Measurements from ENCODE around the gene FMNL2. TPM values are rescaled to one million over a fixed set of nuclear protein-coding genes. Genes with fewer than 3 reads are reported as not detected.

Gene FMNL2
- total RNA-seq, 1 experiment from 2014 or later: 28.1 TPM

DNA sequence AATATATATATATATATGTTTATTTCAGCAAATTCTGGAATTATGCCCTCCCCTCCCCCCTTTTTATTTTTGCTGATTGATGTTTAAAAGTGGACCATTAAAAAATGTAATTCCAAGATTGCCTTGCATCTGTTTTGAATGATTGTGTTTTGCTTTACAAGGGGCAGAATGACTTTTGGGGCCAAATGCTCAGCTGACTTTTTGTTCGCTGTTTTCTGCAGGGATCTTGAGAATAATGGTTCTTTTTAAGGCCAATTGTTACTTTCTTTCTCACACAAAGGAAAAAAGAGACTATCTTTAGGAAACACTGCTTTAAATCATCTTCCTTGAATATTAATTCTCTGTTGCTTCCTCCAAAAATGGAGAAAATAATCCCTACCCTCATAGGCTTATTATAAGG is 95.9 kb downstream of the FMNL2 start:
- H3K4me3 ChIP-seq (replicated peaks in 1 of 2; ENCODE audit: low read depth in 1 of 2, low read length in 2 of 2): no peak overlapping the region
- H3K4me1 ChIP-seq (ENCODE audit: control insufficient read depth in 1 of 2, insufficient read depth in 2 of 2, low read length in 2 of 2): no peaks in the 10 kb centered on the region
- DNase-seq (ENCODE audit: low read depth, low spot score) (no peak), ATAC-seq (no peak)
- no peak overlapping the region for H3K4me2 ChIP-seq (ENCODE audit: low read length)
- ChIA-PET RAD21 (ENCODE audit: low non-redundant PET in 1 of 2, low total read pairs in 2 of 2, uncharacterized antibody in 2 of 2, unreplicated experiment in 2 of 2) (no interaction called here), CTCF (no interaction called here), POLR2A (no interaction called here)
- TF ChIP-seq ZNF274 (IDR thresholded peaks at IDR 0.05; ENCODE audit: low read depth, low read length) (no peak), SRF (IDR thresholded peaks at IDR 0.05; ENCODE audit: low read depth) (no peak), TCF7L2 (IDR thresholded peaks at IDR 0.05; ENCODE audit: borderline replicate concordance, extremely low read depth, insufficient read depth, insufficient read length) (no peak), POLR2A (IDR thresholded peaks at IDR 0.05; ENCODE audit: borderline replicate concordance, extremely low read depth, insufficient read depth, insufficient read length) (no peak), ZFX (IDR thresholded peaks at IDR 0.05) (no peak), SP1 (IDR thresholded peaks at IDR 0.05; ENCODE audit: low read depth) (no peak), SIN3A (IDR thresholded peaks at IDR 0.05; ENCODE audit: low read depth) (no peak), POLR2AphosphoS5 (IDR thresholded peaks at IDR 0.05; ENCODE audit: low read depth, low read length) (no peak), FOSL1 (IDR thresholded peaks at IDR 0.05; ENCODE audit: low read depth) (no peak), RAD21 (IDR thresholded peaks at IDR 0.05; ENCODE audit: low read depth) (no peak), ELF1 (IDR thresholded peaks at IDR 0.05; ENCODE audit: borderline replicate concordance, low read depth) (no peak), YY1 (IDR thresholded peaks at IDR 0.05; ENCODE audit: extremely low read depth, insufficient replicate concordance, low read depth, low read length) (no peak), CEBPB (IDR thresholded peaks at IDR 0.05; ENCODE audit: low read depth) (no peak), CBX3 (IDR thresholded peaks at IDR 0.05; ENCODE audit: low read depth) (no peak), EGR1 (IDR thresholded peaks at IDR 0.05; ENCODE audit: low read depth) (no peak)
- TF ChIP-seq, protein P1, sequence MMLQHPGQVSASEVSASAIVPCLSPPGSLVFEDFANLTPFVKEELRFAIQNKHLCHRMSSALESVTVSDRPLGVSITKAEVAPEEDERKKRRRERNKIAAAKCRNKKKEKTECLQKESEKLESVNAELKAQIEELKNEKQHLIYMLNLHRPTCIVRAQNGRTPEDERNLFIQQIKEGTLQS (IDR thresholded peaks at IDR 0.05): no peak
- TF ChIP-seq, protein P2, sequence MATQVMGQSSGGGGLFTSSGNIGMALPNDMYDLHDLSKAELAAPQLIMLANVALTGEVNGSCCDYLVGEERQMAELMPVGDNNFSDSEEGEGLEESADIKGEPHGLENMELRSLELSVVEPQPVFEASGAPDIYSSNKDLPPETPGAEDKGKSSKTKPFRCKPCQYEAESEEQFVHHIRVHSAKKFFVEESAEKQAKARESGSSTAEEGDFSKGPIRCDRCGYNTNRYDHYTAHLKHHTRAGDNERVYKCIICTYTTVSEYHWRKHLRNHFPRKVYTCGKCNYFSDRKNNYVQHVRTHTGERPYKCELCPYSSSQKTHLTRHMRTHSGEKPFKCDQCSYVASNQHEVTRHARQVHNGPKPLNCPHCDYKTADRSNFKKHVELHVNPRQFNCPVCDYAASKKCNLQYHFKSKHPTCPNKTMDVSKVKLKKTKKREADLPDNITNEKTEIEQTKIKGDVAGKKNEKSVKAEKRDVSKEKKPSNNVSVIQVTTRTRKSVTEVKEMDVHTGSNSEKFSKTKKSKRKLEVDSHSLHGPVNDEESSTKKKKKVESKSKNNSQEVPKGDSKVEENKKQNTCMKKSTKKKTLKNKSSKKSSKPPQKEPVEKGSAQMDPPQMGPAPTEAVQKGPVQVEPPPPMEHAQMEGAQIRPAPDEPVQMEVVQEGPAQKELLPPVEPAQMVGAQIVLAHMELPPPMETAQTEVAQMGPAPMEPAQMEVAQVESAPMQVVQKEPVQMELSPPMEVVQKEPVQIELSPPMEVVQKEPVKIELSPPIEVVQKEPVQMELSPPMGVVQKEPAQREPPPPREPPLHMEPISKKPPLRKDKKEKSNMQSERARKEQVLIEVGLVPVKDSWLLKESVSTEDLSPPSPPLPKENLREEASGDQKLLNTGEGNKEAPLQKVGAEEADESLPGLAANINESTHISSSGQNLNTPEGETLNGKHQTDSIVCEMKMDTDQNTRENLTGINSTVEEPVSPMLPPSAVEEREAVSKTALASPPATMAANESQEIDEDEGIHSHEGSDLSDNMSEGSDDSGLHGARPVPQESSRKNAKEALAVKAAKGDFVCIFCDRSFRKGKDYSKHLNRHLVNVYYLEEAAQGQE (IDR thresholded peaks at IDR 0.05; ENCODE audit: low read depth): no peak
- TF ChIP-seq, protein P3, sequence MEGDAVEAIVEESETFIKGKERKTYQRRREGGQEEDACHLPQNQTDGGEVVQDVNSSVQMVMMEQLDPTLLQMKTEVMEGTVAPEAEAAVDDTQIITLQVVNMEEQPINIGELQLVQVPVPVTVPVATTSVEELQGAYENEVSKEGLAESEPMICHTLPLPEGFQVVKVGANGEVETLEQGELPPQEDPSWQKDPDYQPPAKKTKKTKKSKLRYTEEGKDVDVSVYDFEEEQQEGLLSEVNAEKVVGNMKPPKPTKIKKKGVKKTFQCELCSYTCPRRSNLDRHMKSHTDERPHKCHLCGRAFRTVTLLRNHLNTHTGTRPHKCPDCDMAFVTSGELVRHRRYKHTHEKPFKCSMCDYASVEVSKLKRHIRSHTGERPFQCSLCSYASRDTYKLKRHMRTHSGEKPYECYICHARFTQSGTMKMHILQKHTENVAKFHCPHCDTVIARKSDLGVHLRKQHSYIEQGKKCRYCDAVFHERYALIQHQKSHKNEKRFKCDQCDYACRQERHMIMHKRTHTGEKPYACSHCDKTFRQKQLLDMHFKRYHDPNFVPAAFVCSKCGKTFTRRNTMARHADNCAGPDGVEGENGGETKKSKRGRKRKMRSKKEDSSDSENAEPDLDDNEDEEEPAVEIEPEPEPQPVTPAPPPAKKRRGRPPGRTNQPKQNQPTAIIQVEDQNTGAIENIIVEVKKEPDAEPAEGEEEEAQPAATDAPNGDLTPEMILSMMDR (IDR thresholded peaks at IDR 0.05 in 2 of 3, conservative IDR thresholded peaks at IDR 0.05 in 1 of 3; ENCODE audit: borderline replicate concordance in 1 of 3, insufficient read depth in 1 of 3, low read depth in 2 of 3, low read length in 2 of 3): no peak
- TF ChIP-seq, protein P4, sequence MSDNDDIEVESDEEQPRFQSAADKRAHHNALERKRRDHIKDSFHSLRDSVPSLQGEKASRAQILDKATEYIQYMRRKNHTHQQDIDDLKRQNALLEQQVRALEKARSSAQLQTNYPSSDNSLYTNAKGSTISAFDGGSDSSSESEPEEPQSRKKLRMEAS (IDR thresholded peaks at IDR 0.05): no peak
- no peaks in the 10 kb centered on the region for H3K9me3 ChIP-seq (ENCODE audit: control insufficient read depth in 1 of 2, insufficient read depth in 1 of 2, low read depth in 1 of 2, low read length in 2 of 2)
- no peak overlapping the region for H3K9ac ChIP-seq (ENCODE audit: low read length)
- H2AFZ ChIP-seq (ENCODE audit: low read depth, low read length, poor library complexity, severe bottlenecking): no peak overlapping the region
- peaks cover 24% of the 10 kb centered on the region for H3K79me2 ChIP-seq (ENCODE audit: insufficient read depth, low read length)
- no TSS peak for BruUV-seq (replicated peaks)
- no peak overlapping the region for H3K27ac ChIP-seq (ENCODE audit: low read depth, low read length)
- intact Hi-C loops (cut with micrococcal nuclease): no loop called here
- no peaks in the 10 kb centered on the region for H3K27me3 ChIP-seq (ENCODE audit: insufficient read depth, low read length)
- H4K20me1 ChIP-seq (ENCODE audit: insufficient read depth): no peaks in the 10 kb centered on the region
- no peaks in the 10 kb centered on the region for H3K9me2 ChIP-seq (ENCODE audit: insufficient read depth)
- no peaks in the 10 kb centered on the region for H3K36me3 ChIP-seq (ENCODE audit: control insufficient read depth in 1 of 2, insufficient read depth in 2 of 2, low read length in 2 of 2)

Data from HCT116 (cell line).